ENCODE data around the gene RDH13.
"Not testable (repeated sequence)": the region's sequence is repeated elsewhere in the genome, so short reads cannot be mapped to it uniquely, and the experiment has no call there.

The RDH13 gene

GRCh38 chr19:55042688-55043087 lies 20.3 kb downstream of the RDH13 start:
- no peak for DNase-seq

- DNase-seq, result no peak
These were observed 20.6 kb downstream of the RDH13 start for GRCh38 chr19:55042344-55042678.

GRCh38 chr19:55041627-55042343 lies 21.2 kb downstream of the RDH13 start:
- no peak for DNase-seq

- DNase-seq, result no peak
These were observed 21.7 kb downstream of the RDH13 start for GRCh38 chr19:55041244-55041626.

GRCh38 chr19:55040654-55041053 lies 22.3 kb downstream of the RDH13 start:
- DNase-seq, result not testable (repeated sequence)

DNA sequence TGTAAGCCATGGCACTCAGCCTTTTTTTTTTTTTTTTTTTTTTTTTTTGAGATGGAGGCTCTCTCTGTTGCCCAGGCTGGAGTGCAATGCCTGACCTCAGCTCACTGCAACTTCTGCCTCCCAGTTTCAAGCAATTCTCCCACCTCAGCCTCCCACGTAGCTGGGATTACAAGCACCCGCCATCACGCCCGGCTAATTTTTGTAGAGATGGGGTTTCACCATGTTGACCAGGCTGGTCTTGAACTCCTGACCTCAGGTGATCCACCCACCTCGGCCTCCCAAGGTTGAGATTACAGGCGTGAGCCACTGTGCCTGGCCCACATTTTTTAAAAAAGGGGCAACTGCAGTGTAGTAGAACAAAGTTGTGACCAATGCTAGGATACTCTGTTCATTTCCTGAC lies 25.3 kb downstream of the RDH13 start:
- not testable (repeated sequence) for DNase-seq

- DNase-seq, result no peak
These were observed 26.9 kb downstream of the RDH13 start for GRCh38 chr19:55036058-55036457.

DNA sequence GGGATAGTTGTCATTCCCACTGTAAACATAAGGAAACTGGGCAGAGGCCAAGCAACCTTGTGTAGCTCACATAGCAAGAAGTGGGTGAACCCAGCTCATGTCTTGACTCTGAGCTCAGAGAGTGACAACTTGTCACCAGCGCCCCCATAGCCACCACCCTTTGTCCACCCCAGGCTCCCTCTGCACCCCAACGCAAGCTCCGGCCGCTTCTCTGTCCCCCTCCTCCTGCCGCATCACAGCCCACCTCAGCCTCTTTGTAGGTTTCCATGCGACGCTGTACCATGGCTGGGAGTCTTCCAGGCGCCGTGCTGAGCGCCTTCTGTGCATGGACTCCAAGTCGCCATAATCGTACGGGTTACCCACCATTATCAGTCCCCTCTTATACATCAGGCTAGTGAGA lies 28.2 kb downstream of the RDH13 start:
- no peak for DNase-seq

DNA sequence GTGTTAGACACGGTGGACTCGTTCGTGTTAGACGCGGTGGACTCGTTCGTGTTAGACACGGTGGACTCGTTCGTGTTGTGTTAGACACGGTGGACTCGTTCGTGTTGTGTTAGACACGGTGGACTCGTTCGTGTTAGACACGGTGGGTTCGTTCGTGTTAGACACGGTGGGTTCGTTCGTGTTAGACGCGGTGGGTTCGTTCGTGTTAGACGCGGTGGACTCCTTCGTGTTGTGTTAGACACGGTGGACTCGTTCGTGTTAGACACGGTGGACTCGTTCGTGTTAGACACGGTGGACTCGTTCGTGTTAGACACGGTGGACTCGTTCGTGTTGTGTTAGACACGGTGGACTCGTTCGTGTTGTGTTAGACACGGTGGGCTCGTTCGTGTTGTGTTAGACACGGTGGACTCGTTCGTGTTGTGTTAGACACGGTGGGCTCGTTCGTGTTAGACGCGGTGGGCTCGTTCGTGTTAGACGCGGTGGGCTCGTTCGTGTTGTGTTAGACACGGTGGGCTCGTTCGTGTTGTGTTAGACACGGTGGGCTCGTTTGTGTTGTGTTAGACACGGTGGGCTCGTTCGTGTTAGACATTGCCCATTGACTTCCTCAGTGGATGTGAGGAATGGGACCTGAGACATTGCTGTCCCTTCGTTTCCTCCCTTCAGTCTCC lies 29.8 kb downstream of the RDH13 start:
- DNase-seq, result not testable (repeated sequence)

DNA sequence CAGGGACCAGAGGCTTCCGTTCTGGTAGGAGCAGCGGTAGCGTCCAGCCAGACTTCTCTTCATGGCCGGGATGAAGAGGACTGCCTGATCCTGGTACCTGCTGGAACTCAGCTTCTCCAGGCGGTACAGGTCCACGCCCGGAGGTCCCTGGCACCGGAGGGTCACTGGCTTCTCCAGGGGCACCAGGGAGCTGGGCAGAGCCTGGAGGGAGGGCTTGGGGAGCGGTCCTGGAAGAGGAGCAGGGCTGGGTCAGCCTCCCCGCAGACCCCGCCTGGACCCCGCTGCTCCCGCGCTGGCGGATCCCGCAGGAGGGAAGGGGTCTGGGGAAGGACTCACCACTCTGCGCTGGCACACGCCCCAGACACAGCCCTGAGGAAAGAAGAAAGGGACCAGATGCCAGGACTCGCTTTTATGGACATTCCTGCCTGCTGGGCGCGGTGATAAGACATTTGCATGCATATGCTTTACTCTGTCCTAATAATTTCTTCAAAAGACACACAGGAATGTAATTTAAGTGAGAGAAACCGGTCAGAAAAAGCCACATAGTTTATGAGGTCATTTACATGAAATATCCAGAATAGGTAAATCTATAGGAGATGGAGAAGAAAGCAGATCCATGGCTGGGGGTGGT lies 30.7 kb downstream of the RDH13 start:
- DNase-seq, result no peak

GRCh38 chr19:55031178-55031577 lies 31.8 kb downstream of the RDH13 start:
- DNase-seq, result no peak

- DNase-seq, result no peak
These were observed 34.2 kb downstream of the RDH13 start for GRCh38 chr19:55028757-55029156.

GRCh38 chr19:55027472-55028337 lies 35.2 kb downstream of the RDH13 start:
- no peak for DNase-seq

GRCh38 chr19:55027140-55027471 lies 35.8 kb downstream of the RDH13 start:
- not testable (repeated sequence) for DNase-seq

- DNase-seq, result no peak
These were observed 38.8 kb downstream of the RDH13 start for GRCh38 chr19:55024111-55024510.

- not testable (repeated sequence) for DNase-seq
These were observed 42.6 kb downstream of the RDH13 start for GRCh38 chr19:55020351-55020750.

DNA sequence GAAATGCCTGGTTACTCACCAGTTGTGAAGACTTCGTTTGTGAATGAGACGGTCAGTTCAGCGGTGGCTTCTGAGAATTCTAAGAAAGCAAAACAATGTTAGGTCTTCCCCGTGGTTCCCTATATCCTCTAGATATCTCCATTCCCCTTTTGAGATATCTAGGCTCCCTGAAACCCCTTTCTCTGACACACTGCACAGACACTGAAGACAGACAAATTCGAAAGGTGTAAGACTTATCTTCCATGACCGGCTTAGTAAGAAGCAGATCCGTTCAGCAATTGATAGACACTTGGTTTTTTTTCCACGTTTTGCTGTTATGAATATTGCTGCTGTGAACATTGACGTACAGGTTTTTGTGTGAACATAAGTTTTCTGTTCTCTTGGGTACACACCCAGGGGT lies 44.3 kb downstream of the RDH13 start:
- DNase-seq, result no peak

DNA sequence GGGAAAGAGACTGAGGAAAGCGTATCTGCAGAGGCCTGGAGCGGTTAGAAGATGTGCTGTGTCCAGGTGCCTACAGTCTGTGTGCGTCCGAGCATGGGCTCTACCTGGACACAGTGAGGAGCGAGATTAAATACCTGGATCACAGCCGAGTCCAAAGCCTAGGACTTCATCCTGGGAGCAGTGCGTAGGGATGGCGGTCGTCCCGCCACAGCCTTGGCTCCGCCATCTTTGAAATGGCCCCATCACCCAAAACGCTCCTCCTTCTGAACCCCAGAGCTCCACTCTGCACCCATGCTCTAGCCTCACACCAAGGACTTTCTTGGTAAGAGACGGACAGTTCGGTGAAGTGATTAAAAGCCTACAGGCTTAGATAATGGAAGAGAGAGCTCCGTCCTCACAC lies 44.7 kb downstream of the RDH13 start:
- no peak for DNase-seq

GRCh38 chr19:55016017-55016416 lies 46.9 kb downstream of the RDH13 start:
- DNase-seq, result no peak

DNA sequence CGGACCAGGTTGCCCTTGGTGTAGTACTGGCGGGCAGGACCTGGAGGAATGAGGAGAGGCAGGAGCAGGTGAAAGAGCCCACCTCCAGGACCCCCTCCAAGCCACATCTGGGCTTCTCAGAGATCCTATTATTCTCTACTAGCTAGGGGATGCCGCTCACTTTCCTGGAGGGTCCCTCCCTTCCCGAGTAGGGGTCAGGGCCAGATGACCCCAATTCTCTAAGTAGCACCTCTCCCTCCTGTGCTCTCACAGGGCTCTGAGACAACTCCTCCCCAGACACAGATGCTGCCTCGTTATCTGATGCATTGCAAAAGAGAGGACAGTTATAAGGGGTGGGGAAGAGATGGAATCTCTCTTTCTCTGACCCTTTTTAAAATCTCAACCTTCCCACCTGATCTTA lies 47.8 kb downstream of the RDH13 start:
- no peak for DNase-seq

- DNase-seq, result no peak
These were observed 48.2 kb downstream of the RDH13 start for GRCh38 chr19:55014714-55015113.

DNA sequence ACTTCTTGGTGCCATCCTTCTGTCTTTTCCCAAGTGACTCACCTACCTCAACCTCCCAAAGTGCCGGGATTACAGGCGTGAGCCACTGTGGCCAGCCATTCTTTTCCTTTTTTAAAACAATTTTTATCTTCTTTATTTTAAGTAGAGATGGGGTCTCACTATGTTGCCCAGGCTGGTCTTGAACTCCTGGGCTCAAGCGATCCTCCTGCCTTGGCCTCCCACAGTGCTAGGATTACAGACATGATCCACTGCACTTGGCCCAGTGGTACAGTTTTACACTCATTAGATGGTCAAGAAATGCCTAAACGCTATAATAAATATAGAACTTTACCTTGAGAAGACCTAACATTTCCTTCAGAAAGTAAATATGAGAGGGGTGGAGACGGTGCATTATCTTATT lies 49.4 kb downstream of the RDH13 start:
- no peak for DNase-seq

- DNase-seq, result no peak
These were observed 50.6 kb downstream of the RDH13 start for GRCh38 chr19:55012306-55012705.

DNA sequence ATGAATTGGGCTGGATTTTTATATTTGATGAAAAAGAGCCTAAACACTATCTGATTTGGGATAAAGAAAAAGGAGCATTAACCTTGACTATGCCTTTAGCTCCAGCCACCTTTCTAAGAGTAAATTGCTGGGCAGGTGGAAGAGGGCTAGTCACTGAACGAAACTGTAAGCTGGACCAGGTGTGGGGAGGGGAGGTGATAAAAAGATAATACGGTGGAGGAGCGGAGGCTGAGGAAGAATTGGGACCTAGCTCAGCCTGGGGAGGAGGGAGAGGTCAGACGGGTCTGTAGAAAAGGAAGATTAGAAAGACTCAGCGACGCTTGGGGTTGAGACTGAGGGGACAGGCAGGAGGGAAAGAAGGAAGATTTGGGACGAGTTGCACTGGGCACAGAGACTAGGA lies 52.4 kb downstream of the RDH13 start:
- DNase-seq, result not testable (repeated sequence)

Measured in DMS 273 treated with DMSO at 0.1 percent for 48 hours (cell line).